Breast epithelium (tissue), 4 donors: ENCODE data around the gene LY6G6D. TPM values are rescaled to one million over a fixed set of nuclear protein-coding genes. Genes with fewer than 3 reads are reported as not detected.

Experiments used
- DNase-seq, 2 donors: peaks; one replicate each; pipeline ENCODE4 v3.0.0-alpha.2; 2019; ENCODE audit warnings: low spot score in 2 of 2
- H3K27ac ChIP-seq, 2 donors: fragments of 200-600 bp; sonication (generic) in 1 of 2; one replicate each; pipeline ENCODE4 v1.5.1; 2016 to 2019; ENCODE audit warnings: mild to moderate bottlenecking in 1 of 2
- H3K27me3 ChIP-seq, 2 donors: fragments of 200-600 bp; sonication (generic) in 1 of 2; one replicate each; pipeline versions ENCODE4 v1.5.1 to v1.6.0; 2017 to 2019; ENCODE audit warnings: control low read depth in 1 of 2, mild to moderate bottlenecking in 1 of 2
- H3K36me3 ChIP-seq: fragments of 200-600 bp; one replicate; pipeline ENCODE4 v1.5.1; 2019
- H3K4me1 ChIP-seq, 2 donors: fragments of 200-600 bp; sonication (generic); one replicate each; pipeline ENCODE4 v1.5.1; 2016 to 2019; ENCODE audit warnings: control low read depth in 1 of 2
- H3K4me3 ChIP-seq, 3 donors: fragments of 200-600 bp; sonication (generic); 1 replicate in 2 of 3; 2 replicates in 1 of 3; pipeline ENCODE4 v1.5.1; 2016 to 2019; ENCODE audit warnings: mild to moderate bottlenecking in 3 of 3, moderate library complexity in 2 of 3
- H3K9me3 ChIP-seq, 2 donors: fragments of 200-600 bp; sonication (generic) in 1 of 2; one replicate each; pipeline ENCODE4 v1.5.1; 2016 to 2019; ENCODE audit warnings: control low read depth in 1 of 2
- POLR2A ChIP-seq: fragments of 450-650 bp; IDR thresholded peaks from one replicate; pipeline ENCODE4 v1.6.1; 2016; ENCODE audit warnings: antibody characterized with exemption, mild to moderate bottlenecking, moderate library complexity
- POLR2AphosphoS5 ChIP-seq, 3 donors: sonication (generic); formaldehyde crosslinking; IDR thresholded peaks; one replicate each; pipeline ENCODE4 v1.6.1; 2017; ENCODE audit warnings: antibody characterized with exemption in 3 of 3
- intact Hi-C: fragments of 100-400 bp; cut with DNase I; formaldehyde crosslinking; loops from one replicate; pipeline ENCODE4 v1.15.1; 2023; ENCODE audit warnings: low total_unique reads
- total RNA-seq, 3 donors: library from RNA; depleted of rRNA; stranded (reverse); fragments of >200 nt; gene quantifications; one replicate each; pipeline ENCODE4 v1.1.0, GENCODE V29; 2016
- TF ChIP-seq, protein P1 (sequence below), 3 donors: fragments of 450-650 bp; IDR thresholded peaks; one replicate each; pipeline ENCODE4 v1.5.1; 2016 to 2017; ENCODE audit warnings: antibody characterized with exemption in 3 of 3, mild to moderate bottlenecking in 3 of 3, moderate library complexity in 3 of 3

Gene LY6G6D
- total RNA-seq, 3 donors from 2014 or later: not detected

- TF ChIP-seq POLR2AphosphoS5 (IDR thresholded peaks at IDR 0.05): no peak
- TF ChIP-seq, protein P1, sequence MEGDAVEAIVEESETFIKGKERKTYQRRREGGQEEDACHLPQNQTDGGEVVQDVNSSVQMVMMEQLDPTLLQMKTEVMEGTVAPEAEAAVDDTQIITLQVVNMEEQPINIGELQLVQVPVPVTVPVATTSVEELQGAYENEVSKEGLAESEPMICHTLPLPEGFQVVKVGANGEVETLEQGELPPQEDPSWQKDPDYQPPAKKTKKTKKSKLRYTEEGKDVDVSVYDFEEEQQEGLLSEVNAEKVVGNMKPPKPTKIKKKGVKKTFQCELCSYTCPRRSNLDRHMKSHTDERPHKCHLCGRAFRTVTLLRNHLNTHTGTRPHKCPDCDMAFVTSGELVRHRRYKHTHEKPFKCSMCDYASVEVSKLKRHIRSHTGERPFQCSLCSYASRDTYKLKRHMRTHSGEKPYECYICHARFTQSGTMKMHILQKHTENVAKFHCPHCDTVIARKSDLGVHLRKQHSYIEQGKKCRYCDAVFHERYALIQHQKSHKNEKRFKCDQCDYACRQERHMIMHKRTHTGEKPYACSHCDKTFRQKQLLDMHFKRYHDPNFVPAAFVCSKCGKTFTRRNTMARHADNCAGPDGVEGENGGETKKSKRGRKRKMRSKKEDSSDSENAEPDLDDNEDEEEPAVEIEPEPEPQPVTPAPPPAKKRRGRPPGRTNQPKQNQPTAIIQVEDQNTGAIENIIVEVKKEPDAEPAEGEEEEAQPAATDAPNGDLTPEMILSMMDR (IDR thresholded peaks at IDR 0.05): no peak
- TF ChIP-seq POLR2A: no peak
- Histone ChIP-seq H3K9me3 (no peaks in the 10 kb centered on the region), H3K27ac (no peak within 1 kb of the TSS), H3K27me3 (no peaks in the 10 kb centered on the region), H3K4me3 (no peak within 1 kb of the TSS), H3K36me3 (peaks cover 6% of the 10 kb centered on the region), H3K4me1 (no peaks in the 10 kb centered on the region)
- DNase-seq: no peak
- intact Hi-C loops: no loop called here
Measured at GRCh38 chr6:31723245-31723979, 8.3 kb downstream of the LY6G6D start, which contains the start of gene MPIG6B. TSS of gene MPIG6B (plus strand) at chr6:31723373. CDS start at chr6:31723384, 11 bp downstream.

GRCh38 chr6:31723980-31724691 is 9.0 kb downstream of the LY6G6D start:
- no peaks in the 10 kb centered on the region for H3K9me3 ChIP-seq
- H3K4me3 ChIP-seq: no peak overlapping the region
- H3K27ac ChIP-seq: no peak overlapping the region
- TF ChIP-seq POLR2A (no peak), POLR2AphosphoS5 (IDR thresholded peaks at IDR 0.05) (no peak)
- TF ChIP-seq, protein P1 (IDR thresholded peaks at IDR 0.05): no peak
- peaks cover 6% of the 10 kb centered on the region for H3K36me3 ChIP-seq
- no peak for DNase-seq
- no peaks in the 10 kb centered on the region for H3K4me1 ChIP-seq
- intact Hi-C loops: no loop called here
- no peaks in the 10 kb centered on the region for H3K27me3 ChIP-seq

- Histone ChIP-seq H3K9me3 (no peaks in the 10 kb centered on the region), H3K4me1 (peaks cover 0 to 4% of the 10 kb centered on the region in 2 donors), H3K27ac (peak overlapping the region in 1 of 2 donors; percentile 12), H3K36me3 (peaks cover 6% of the 10 kb centered on the region), H3K27me3 (no peaks in the 10 kb centered on the region), H3K4me3 (no peak overlapping the region)
- no peak for DNase-seq
- intact Hi-C loops: loop anchor here (5.0 kb wide), 1 partner anchor 107 kb away; no protein-coding TSS in a partner anchor
- TF ChIP-seq POLR2A: no peak
- TF ChIP-seq, protein P1 (IDR thresholded peaks at IDR 0.05): no peak
- no peak for TF ChIP-seq POLR2AphosphoS5 (IDR thresholded peaks at IDR 0.05)
Measured at GRCh38 chr6:31725502-31726350, 10.6 kb downstream of the LY6G6D start.

- Histone ChIP-seq H3K36me3 (peaks cover 6% of the 10 kb centered on the region), H3K27ac (peak overlapping the region; percentile 58 to 97)
- no peak for TF ChIP-seq POLR2A
- TF ChIP-seq, protein P1 (IDR thresholded peaks at IDR 0.05): no peak
- no peak for TF ChIP-seq POLR2AphosphoS5 (IDR thresholded peaks at IDR 0.05)
Measured at GRCh38 chr6:31727034-31727716, 12.0 kb downstream of the LY6G6D start.

More at GRCh38 chr6:31727034-31727716, 12.0 kb downstream of the LY6G6D start:
- Histone ChIP-seq H3K27me3 (no peaks in the 10 kb centered on the region), H3K9me3 (no peaks in the 10 kb centered on the region), H3K4me3 (no peak overlapping the region), H3K4me1 (peaks cover 0 to 5% of the 10 kb centered on the region in 2 donors)
- intact Hi-C loops: loop anchor here (5.0 kb wide), 1 partner anchor 105 kb away; no protein-coding TSS in a partner anchor
- no peak for DNase-seq
